BJ (cell line): ENCODE results near the gene PRKAB1. TPM values are rescaled to one million over a fixed set of nuclear protein-coding genes. Genes with fewer than 3 reads are reported as not detected.
"Not testable (repeated sequence)": the region's sequence is repeated elsewhere in the genome, so short reads cannot be mapped to it uniquely, and the experiment has no call there.

Source experiments
- CTCF ChIA-PET: fragments of 350-600 bp; formaldehyde crosslinking; extraction: SDS; loops from one replicate; lab custom pipeline; 2021; ENCODE audit warnings: antibody characterized with exemption, inconsistent platforms; lab: Yijun Ruan, JAX
- POLR2A ChIA-PET: fragments of 300-600 bp; sonication (Branson Sonifier 250); formaldehyde crosslinking; extraction: SDS; loops from one replicate; lab custom pipeline; 2021; ENCODE audit warnings: antibody characterized with exemption; lab: Charles Lee
- DNase-seq: peaks from one replicate; pipeline ENCODE4 v3.0.0-alpha.2; 2011; ENCODE audit warnings: low read depth
- H3K27me3 ChIP-seq: 2 replicates; pipeline ENCODE4 v1.6.0; 2011; ENCODE audit warnings: low read length; ENCODE audit not compliant: control insufficient read depth, insufficient read depth
- H3K36me3 ChIP-seq: 2 replicates; pipeline ENCODE4 v1.5.1; 2011; ENCODE audit warnings: low read length; ENCODE audit not compliant: control insufficient read depth, insufficient read depth
- H3K4me3 ChIP-seq: 2 replicates; pipeline ENCODE4 v1.5.1; 2011; ENCODE audit warnings: low read depth, mild to moderate bottlenecking, control low read depth, low read length
- CTCF ChIP-seq: IDR thresholded peaks from 2 replicates; pipeline ENCODE4 v1.5.1; 2011; ENCODE audit warnings: low read depth, mild to moderate bottlenecking, control low read depth, inconsistent platforms, low read length, moderate library complexity; ENCODE audit not compliant: insufficient read depth
- polyA minus RNA-seq: library from RNA; depleted of rRNA, polyadenylated mRNA; stranded (reverse); fragments of >200 nt; gene quantifications from 2 replicates; pipeline ENCODE4 v1.2.3, GENCODE V29; 2011; rRNA and poly(A)+ RNA removed
- polyA plus RNA-seq: library from polyadenylated mRNA; depleted of rRNA; stranded (reverse); fragments of >200 nt; gene quantifications from 2 replicates; pipeline ENCODE4 v1.2.3, GENCODE V29; 2011; rRNA removed

The PRKAB1 gene
- polyA plus RNA-seq = 34.6 and 45.7 TPM in 2 replicates
- 16.5 and 21.4 TPM in 2 replicates for polyA minus RNA-seq

- ChIA-PET POLR2A (no interaction called here), CTCF (interaction anchor here (0.5 to 3.7 kb wide), 16 partner anchors 9 to 272 kb away, joined by 3 to 25 read pairs (median 4); no protein-coding TSS in a partner anchor)
- Histone ChIP-seq H3K27me3 (peaks cover 1% of the 10 kb centered on the region; the same call in 1 of the 2 replicates), H3K4me3 (peak within 1 kb of the TSS; percentile 85), H3K36me3 (no peaks in the 10 kb centered on the region)
- peak; percentile 80 for TF ChIP-seq CTCF
- DNase-seq = peak; percentile 83
Measured at GRCh38 chr12:119667577-119668323, at the start of gene PRKAB1. PRKAB1 (plus strand) TSS chr12:119668133; CDS start chr12:119668245, 112 bp downstream.

GRCh38 chr12:119618328-119618896 lies 49.5 kb upstream of the PRKAB1 start:
- DNase-seq, H3K36me3 ChIP-seq, POLR2A ChIA-PET, H3K4me3 ChIP-seq, H3K27me3 ChIP-seq, CTCF ChIA-PET: not testable (repeated sequence)

- H3K36me3 ChIP-seq = no peaks in the 10 kb centered on the region
- ChIA-PET POLR2A (no interaction called here), CTCF (no interaction called here)
- no peaks in the 10 kb centered on the region for H3K27me3 ChIP-seq
- no peak for DNase-seq
- TF ChIP-seq CTCF = no peak
- no peak overlapping the region for H3K4me3 ChIP-seq
Measured at GRCh38 chr12:119620490-119620889, 47.4 kb upstream of the PRKAB1 start.

GRCh38 chr12:119621878-119622277 lies 46.1 kb upstream of the PRKAB1 start:
- CTCF ChIA-PET = no interaction called here
- no peak overlapping the region for H3K4me3 ChIP-seq
- POLR2A ChIA-PET = no interaction called here
- TF ChIP-seq CTCF = no peak
- H3K27me3 ChIP-seq = no peaks in the 10 kb centered on the region
- DNase-seq = no peak
- no peaks in the 10 kb centered on the region for H3K36me3 ChIP-seq

- H3K4me3 ChIP-seq = no peak overlapping the region
- no peaks in the 10 kb centered on the region for H3K36me3 ChIP-seq
- ChIA-PET CTCF (no interaction called here), POLR2A (no interaction called here)
- H3K27me3 ChIP-seq = no peaks in the 10 kb centered on the region
- no peak for DNase-seq
- TF ChIP-seq CTCF = no peak
Measured at GRCh38 chr12:119624966-119625365, 43.0 kb upstream of the PRKAB1 start.
